KBM-7 (cell line): ENCODE results near the gene MYOZ1.

Experiments
- DNase-seq: peaks from one replicate; pipeline ENCODE4 v3.0.0-alpha.2; 2015
- in situ Hi-C: fragments of 300-500 bp; cut with MboI; formaldehyde crosslinking; loops from 2 replicates; pipeline ENCODE4 v1.14.3; 2020; ENCODE audit warnings: low sequenced_read_pairs, low pct_unique_long_range_greater_than_20kb, mixed read lengths

MYOZ1 gene

DNA sequence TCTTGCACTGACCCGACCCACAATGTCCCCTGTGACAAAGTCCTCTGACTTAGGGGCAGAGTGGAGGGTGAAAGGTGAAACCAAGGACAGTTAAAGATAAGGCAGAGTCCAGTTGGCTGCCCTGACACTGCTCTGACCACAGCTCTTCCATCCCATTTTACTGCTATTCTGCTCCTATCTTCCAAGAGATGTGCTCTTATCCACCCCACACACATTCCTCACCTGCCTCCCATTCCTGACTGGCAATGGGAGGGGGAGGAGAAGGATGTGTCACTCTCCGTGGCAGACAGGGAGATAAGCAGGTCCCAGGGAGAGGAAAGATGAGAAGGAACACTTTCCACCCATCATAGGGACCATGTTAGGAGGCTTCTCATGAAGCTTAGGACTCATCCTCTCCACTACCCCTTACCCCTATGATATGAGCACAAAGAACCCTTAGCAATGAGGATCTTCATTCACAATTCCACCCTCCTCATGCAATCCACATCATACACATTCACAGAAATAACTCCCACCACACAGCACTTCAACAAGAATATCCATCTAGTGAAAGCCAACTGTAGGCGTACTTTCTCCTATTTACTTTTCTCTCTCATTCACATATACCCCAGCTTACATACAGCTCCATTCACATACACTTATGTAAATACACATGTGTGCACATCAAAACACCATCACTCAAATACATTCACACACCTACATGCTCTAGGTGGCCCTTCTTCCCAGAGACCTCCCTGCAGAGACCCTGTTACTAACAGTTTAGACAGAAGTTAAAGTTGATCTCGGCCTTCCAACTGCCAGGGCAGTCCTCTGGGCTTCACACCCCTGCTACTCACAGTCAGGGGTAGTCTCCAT lies 7.9 kb upstream of the MYOZ1 start:
- DNase-seq: no peak
- in situ Hi-C loops: loop anchor here (25.0 kb wide), 1 partner anchor 112 kb away; no protein-coding TSS in a partner anchor

DNA sequence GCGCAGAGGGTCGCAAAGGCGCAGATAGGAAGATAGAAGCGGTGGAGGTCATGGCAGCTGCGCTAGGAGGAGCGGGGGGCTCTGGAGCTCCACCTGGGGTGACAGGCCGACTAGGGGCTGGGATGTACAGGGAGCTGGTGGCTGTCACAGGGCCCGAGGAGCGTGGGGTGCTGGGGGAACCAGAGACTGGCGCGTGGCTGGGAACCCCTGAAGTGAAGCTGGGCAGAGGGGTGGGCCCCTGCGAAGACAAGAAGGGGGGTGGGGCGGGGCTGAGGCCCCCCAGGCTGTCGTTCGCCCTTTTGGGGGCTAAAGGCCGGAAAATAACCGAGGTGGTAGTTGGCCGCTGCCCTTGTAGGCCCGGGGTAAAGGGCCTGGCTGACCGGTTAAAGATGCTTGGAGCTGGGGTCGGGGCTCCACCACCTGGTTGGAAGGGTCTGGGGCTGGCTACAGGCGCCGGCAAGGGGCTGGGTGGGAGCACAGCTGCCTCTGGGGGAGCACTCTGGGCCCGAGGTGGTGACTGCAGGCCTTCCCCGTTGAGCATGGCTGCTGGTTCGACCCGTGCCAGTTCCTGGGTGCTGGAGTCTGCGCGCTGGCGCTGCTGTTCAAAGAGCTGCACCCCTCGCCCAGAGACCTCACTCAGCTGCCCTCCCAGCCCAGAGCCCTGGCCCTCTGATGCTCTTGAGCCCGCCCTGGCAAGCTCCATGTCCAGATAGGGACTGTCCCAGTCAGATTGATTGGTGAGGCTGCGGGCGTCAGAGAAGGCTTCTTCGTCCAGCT lies 6.8 kb upstream of the MYOZ1 start:
- DNase-seq: no peak
- in situ Hi-C loops: loop anchor here (25.0 kb wide), 1 partner anchor 111 kb away; no protein-coding TSS in a partner anchor

DNA sequence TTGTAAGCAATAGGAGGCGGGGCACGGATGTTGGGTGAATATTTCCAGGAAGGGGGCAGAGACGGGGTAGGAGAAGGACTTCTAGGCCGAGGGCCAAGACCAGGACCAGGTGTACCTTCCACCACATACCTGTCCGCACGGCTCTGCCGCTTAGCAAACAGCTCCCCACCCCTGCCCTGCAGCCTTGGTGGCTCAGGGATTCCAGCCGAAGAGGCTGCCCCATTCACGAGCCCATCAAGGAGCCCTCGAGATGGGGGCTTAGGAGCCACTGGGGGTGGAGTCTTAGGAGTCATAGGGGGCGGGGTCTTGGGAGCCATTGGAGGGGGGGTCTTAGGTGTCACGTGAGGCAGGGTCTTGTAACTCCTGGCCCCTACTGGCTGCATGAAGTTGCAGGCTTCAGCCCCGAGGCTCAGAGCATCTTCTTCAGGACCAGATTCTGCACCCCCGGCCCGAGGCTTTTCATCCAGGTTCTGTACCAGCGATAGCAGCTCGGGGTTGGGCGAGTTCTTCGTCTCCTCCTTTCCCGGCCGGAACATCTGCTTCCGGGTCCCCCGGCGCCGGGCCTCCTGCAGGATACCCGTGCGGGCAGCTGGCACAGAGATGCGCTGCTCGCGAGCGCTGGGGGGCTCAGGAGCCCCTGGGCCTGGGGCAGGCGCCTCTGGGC lies 6.1 kb upstream of the MYOZ1 start:
- DNase-seq: no peak
- in situ Hi-C loops: loop anchor here (25.0 kb wide), 1 partner anchor 110 kb away; no protein-coding TSS in a partner anchor

DNA sequence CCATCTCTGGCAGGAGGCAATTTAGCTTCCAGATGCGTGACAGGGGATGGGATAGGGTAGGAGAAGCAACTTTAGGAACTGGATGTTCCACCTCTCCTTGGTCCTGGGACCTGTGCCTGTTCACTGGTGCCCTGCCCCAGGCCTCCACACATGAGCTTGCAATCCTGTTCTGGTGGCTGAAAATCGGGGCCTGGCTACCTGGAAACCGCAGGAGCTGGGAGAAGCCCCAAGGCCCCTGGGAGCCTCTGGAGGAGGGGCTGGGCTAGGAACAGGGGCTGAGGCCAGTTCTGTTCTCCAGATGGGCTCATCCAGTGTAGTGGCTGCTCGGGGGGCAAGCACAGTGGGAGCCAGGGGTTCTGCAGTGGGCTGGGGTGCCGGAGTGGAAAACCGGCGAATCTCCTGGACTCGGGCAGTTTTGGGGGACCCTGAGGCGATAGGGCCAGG lies 5.3 kb upstream of the MYOZ1 start:
- in situ Hi-C loops: loop anchor here (25.0 kb wide), 1 partner anchor 109 kb away; no protein-coding TSS in a partner anchor

DNA sequence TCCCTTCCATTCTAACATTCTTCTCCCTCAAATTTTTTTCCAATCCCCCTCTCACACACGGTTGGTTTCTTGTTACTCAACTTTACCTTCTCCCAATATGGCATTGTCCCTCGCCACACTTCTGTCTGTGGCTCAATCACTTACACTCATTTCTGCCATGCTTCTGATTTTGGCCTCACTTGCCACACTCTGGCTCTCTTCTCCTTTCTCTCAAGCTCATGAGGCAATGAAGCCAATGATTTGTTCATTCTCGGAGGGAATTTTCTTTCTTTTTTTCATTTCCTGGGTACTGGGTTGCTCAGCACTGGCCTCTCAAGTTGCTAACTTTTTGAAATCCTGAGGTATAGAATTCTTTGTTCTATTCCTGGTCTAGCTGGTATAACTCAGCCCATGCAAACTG lies 4.0 kb upstream of the MYOZ1 start:
- DNase-seq: no peak
- in situ Hi-C loops: loop anchor here (25.0 kb wide), 1 partner anchor 108 kb away; no protein-coding TSS in a partner anchor

More for the DNA sequence above, 5.3 kb upstream of the MYOZ1 start:
- DNase-seq: no peak

DNA sequence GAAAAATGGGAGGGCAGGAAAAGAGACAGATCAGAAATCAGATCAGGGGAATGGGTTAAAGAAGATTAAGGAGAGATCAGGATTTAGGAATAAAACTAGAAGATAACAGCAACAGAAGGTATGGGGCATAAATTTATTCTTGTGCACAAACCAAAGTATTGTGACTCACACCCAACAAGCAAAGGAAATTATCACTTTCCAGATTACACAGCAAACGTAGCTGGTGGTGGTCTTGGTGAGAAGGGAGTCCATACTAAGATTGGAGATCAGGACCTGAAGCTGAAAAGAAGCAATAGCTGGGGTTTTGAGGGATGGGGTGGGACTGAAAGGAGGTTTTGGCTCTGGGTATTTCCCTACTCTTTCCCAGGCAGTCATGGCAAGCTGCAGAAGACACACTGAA lies 3.5 kb upstream of the MYOZ1 start:
- in situ Hi-C loops: loop anchor here (25.0 kb wide), 1 partner anchor 107 kb away; no protein-coding TSS in a partner anchor

DNA sequence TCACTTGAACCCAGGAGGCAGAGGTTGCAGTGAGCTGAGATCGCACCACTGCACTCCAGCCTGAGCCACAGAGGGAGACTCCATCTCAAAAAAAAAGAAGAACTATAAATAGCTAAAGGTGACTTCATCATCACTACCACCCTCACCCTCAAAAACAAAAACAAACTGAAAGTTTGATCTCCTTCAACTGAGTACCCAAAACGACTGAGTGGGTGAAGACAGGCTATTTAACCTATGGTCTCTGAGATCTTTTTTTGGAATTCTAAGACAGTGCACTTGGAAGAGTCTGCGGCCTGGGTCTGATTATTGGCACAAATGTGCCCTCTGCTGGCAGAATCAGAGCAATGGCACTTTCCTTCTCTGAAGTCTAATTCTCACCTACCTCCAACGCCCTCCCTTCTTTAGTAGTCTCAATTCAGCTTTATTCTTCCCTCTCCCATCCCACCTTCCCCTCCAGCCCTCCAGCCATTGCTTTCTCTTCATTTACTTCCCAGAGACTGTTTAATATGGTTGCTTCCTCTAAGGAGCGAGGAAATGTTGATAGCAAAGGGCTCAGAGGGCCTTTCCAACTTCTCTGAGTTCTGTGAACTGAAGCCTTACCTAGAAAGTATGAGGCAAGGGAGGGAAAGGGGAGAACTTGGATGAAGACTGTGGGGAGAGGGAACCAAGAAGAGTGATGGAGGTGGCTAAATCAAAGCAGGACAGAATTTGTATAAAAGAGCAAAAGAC lies 2.9 kb upstream of the MYOZ1 start:
- in situ Hi-C loops: loop anchor here (25.0 kb wide), 1 partner anchor 107 kb away; no protein-coding TSS in a partner anchor

More for the DNA sequence above, 3.5 kb upstream of the MYOZ1 start:
- no peak for DNase-seq

DNA sequence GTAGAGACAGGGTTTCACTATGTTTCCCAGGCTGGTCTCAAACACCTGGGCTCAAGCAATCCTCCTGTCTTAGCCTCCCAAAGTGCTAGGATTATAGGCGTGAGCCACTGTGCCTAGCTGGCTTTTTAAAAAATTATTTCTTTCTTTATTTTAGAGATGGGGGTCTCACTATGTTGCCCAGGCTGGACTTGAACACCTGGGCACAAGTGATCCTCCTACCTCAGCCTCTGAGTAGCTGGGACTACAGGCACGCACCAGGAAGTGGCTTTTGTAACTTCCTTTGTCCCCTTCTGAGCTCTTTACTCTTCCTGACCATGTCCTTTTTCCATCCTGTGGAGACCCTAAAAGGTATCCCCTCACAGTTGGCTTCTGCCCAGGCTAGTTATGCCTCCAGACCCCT lies 2.1 kb upstream of the MYOZ1 start:
- in situ Hi-C loops: loop anchor here (25.0 kb wide), 1 partner anchor 106 kb away; no protein-coding TSS in a partner anchor

More for the DNA sequence above, 2.9 kb upstream of the MYOZ1 start:
- peak; percentile 85 for DNase-seq

DNA sequence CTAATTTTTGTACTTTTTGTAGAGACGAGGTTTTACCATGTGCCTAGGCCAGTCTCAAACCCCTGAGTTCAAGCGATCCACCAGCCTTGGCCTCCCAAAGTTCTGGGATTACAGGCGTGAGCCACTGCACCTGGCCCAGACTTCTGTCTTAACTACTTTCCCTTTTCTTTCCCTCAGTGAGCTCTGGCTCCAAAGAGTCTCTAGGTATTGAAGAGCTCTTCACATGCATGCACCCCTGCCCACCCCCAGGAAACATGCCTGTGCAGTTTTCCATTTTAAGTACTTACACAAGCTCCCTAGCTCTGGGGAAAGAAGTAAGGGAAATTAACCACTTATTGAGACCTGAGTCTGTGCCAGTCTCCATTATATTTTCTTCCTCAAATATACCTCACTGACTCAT lies 2.0 kb downstream of the MYOZ1 start:
- in situ Hi-C loops: loop anchor here (25.0 kb wide), 1 partner anchor 102 kb away; no protein-coding TSS in a partner anchor
- DNase-seq: no peak

More for the DNA sequence above, 2.1 kb upstream of the MYOZ1 start:
- no peak for DNase-seq

DNA sequence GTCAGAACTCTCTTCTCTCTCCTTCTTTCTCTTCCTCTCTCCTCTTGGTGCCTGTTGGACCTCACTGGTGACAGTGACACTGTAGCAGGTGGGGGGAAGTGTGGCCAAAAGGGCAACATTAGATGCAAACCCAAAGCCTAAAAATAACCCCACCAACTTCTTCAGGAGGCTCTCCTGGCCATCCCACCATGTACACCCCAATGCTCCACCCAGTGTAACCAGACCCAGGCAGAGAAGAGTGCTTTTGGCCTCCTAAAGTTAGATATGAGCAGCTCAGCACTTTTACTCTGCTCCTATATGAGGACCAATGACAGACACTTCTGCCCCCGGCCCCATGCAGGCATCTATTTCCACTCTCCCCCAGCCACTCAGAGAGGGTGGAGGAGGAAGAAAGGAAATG lies 5.5 kb downstream of the MYOZ1 start:
- in situ Hi-C loops: loop anchor here (25.0 kb wide), 1 partner anchor 98 kb away; no protein-coding TSS in a partner anchor
- DNase-seq: no peak

DNA sequence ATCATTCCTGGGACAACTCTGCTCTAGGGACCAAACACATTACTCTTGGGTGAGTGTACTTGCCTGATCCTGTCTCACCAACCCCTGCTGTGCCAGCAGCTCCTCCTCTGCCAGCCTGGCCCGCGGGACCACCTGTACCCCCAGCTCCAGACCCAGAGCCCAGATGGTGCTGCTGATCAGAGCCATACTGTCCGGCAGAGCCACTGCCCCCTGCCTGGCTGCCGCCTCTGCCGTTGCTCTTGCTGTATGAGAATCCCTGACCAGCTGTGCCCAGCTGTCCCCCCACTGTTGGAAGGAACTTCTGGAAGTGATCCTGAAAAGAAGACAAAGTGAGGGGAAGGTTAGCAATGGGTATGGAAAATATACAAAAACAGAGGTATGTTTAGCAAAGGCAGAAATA lies 6.9 kb downstream of the MYOZ1 start:
- no peak for DNase-seq
- in situ Hi-C loops: loop anchor here (25.0 kb wide), 1 partner anchor 97 kb away; no protein-coding TSS in a partner anchor

DNA sequence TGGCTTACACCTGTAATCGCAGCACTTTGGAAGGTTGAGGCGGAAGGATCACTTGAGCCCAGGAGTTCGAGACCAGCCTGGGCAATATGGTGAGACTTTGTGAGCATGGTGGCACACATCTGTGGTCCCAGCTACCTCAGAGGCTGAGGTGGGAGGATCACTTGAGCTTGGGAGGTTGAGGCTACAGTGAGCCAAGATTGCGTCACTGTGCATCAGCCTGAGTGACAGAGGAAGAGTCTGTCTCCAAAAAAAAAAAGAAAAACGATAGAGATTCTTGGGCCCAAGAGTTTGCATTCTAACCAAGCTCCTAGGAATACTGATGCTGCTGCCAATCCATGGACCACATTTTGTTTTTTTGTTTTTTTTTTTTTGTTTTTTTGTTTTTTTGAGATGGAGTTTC lies 12.1 kb downstream of the MYOZ1 start:
- in situ Hi-C loops: loop anchor here (25.0 kb wide), 1 partner anchor 92 kb away; no protein-coding TSS in a partner anchor
- no peak for DNase-seq

DNA sequence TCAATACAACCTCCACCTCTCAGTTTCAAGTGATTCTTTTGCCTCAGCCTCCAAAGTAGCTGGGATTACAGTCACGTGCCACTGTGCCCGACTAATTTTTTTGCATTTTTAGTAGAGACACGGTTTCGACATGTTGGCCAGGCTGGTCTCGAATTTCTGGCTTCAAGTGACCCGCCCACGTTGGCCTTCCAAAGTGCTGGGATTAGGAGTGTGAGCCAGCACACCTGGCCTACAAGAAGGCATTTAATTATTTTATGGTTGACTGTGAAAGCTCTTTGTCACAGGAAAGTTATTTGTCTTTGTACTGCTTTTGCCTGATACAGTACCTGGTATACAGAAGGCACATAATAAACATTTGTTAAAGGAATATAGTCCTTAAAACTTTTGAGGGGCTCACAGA lies 12.9 kb downstream of the MYOZ1 start:
- no peak for DNase-seq
- in situ Hi-C loops: loop anchor here (25.0 kb wide), 1 partner anchor 91 kb away; no protein-coding TSS in a partner anchor

DNA sequence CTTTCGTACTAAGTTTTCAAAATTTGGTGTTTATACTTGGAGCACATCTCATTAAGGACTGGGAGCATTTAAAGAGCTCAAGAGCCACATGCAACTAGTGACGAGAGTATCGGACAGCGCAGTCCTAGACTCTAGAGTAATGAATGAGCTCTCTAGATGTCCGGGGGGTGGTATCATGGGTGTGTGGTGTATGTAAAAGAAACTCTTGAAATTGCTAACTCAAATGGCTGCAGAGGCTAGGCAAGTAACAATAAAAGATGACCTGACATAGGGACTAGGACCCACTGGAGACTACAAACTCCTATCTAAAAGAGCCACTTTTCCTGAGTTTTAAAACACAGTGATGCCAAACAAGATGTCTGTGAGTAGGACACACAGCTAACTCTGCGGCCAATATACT lies 14.0 kb downstream of the MYOZ1 start:
- no peak for DNase-seq
- in situ Hi-C loops: loop anchor here (25.0 kb wide), 1 partner anchor 90 kb away; no protein-coding TSS in a partner anchor

DNA sequence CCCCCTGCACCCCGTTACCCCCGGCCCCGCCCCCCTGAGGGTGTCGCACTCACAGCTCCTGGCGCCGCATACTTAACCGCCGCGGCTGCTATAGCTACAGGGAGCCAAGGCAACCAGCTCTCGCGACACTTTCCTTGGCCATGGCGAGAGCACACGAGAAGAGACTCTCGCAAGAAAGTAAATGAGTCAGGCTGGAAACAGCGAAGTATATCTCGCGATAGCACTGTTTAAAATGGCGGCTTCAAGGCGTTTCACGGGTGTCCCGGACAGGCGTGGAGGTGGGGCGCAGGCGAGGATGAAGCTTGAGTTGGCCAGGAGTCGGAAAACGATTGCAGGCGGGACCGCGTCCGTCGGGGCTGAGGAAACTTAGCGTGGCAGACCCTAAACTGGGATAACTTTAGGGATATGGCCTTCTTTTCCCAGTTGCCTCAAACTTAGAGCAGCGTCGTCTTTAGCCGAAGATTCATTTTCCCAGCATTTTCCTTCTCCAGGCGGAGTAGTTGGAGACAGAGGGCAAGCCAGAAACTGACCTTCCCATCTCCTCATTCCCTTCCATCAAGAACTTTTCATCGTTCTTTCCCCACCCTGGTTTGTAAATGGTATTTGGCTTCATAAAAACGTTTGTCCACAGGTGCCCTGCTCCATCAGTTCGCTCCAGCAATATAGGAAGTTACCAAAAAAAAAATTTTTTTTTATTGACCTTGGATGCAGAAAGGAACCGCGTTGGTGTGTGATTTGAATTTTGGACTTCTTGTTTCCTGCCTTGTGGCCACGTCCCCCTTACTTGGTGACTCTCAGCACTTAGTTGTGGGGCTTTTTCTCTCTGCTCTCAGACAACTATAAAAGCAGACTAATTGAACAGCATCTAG lies 15.2 kb downstream of the MYOZ1 start:
- DNase-seq: peak; percentile 92
- in situ Hi-C loops: loop anchor here (25.0 kb wide), 1 partner anchor 89 kb away; no protein-coding TSS in a partner anchor

DNA sequence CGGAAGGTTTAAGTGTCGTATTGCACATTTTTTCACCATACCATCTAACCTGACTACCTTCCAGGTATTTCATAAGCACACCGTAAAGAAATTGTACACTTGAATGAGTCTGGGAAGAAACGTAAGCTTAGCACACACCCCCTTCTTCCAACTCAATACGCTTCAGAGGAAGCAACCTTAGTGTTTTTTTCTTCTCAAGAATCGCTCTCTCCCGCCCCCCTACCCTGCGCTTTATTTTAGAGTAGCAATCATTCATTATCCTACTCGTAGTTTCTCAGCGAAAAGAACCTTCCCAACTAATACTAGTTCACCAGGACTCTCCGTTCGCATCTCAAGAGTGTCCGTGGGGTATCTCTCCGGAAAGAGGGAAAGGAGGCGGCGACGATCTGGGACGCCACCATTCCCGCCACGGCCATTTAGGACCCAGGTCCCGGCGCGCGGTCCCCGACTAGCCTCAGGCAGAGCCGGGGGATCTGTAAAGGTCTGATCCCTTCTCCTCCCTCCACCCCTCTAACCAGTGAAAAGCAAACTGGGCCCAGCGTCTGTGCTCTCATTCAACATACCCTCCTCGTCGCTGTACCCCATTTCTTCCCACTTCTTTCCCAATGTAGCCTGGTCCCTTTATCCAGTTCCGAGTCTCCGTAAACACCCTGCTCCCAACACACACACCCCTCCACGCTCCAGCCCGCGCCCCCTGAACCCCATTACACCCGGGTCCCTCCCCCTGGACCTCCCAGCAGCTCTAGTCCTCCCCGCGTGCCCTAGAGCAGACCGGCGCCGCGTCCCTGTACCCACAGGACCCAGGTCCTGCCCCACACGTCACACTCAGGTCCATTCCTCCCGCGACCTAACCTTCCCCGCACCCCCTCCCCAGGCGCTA lies 16.0 kb downstream of the MYOZ1 start:
- DNase-seq: peak; percentile 37
- in situ Hi-C loops: loop anchor here (25.0 kb wide), 1 partner anchor 88 kb away; no protein-coding TSS in a partner anchor
